Esophagus muscularis mucosa (tissue), 4 donors: Measurements from ENCODE around the gene OTC. TPM values are rescaled to one million over a fixed set of nuclear protein-coding genes. Genes with fewer than 3 reads are reported as not detected.

Experiments used
- DNase-seq: peaks from one replicate; pipeline ENCODE4 v3.0.0-alpha.2; 2017; ENCODE audit errors: extremely low spot score
- H3K27ac ChIP-seq, 4 donors: fragments of 200-600 bp; sonication (generic); replicated peaks in 1 of 4; 1 replicate in 3 of 4; 2 replicates in 1 of 4; pipeline ENCODE4 v1.5.1; 2016 to 2019; ENCODE audit warnings: mild to moderate bottlenecking in 1 of 4
- H3K27me3 ChIP-seq, 4 donors: fragments of 200-600 bp; sonication (generic); one replicate each; pipeline versions ENCODE4 v1.5.1 to v1.6.0; 2016 to 2019
- H3K36me3 ChIP-seq, 4 donors: fragments of 200-600 bp; sonication (generic); one replicate each; pipeline ENCODE4 v1.5.1; 2016 to 2019
- H3K4me1 ChIP-seq, 4 donors: fragments of 200-600 bp; sonication (generic); one replicate each; pipeline ENCODE4 v1.5.1; 2016 to 2019
- H3K4me3 ChIP-seq, 4 donors: fragments of 200-600 bp; sonication (generic); 1 replicate in 2 of 4; 2 replicates in 2 of 4; pipeline ENCODE4 v1.5.1; 2016 to 2019; ENCODE audit warnings: mild to moderate bottlenecking in 4 of 4, moderate library complexity in 1 of 4
- H3K9me3 ChIP-seq, 4 donors: fragments of 200-600 bp; sonication (generic); 1 replicate in 3 of 4; 2 replicates in 1 of 4; pipeline ENCODE4 v1.5.1; 2016 to 2019
- CTCF ChIP-seq, 3 experiments: fragments of 200-600 bp in 2 of 3; fragments of 450-650 bp in 1 of 3; sonication (generic) in 2 of 3; IDR thresholded peaks; one replicate each; pipeline ENCODE4 v1.5.1; 2017 to 2019; ENCODE audit warnings: antibody characterized with exemption in 3 of 3, mild to moderate bottlenecking in 2 of 3, moderate library complexity in 1 of 3
- EP300 ChIP-seq: sonication (generic); formaldehyde crosslinking; IDR thresholded peaks from one replicate; pipeline ENCODE4 v1.6.1; 2017; ENCODE audit warnings: antibody characterized with exemption
- POLR2A ChIP-seq: fragments of 450-650 bp; IDR thresholded peaks from one replicate; pipeline ENCODE4 v1.6.1; 2017; ENCODE audit warnings: antibody characterized with exemption, moderate library complexity, mild to moderate bottlenecking, low read depth
- POLR2AphosphoS5 ChIP-seq, 2 donors: sonication (generic); formaldehyde crosslinking; IDR thresholded peaks; one replicate each; pipeline ENCODE4 v1.6.1; 2017; ENCODE audit warnings: antibody characterized with exemption in 2 of 2
- WGBS: methylation state at CpG from one replicate; pipeline ENCODE4 v1.1.5; 2018; 5-methylcytosine and 5-hydroxymethylcytosine counted together
- intact Hi-C: fragments of 100-400 bp; cut with DNase I; formaldehyde crosslinking; loops from one replicate; pipeline ENCODE4 v1.15.1; 2023
- total RNA-seq, 4 donors: library from RNA; depleted of rRNA; stranded (reverse); fragments of >200 nt; gene quantifications; one replicate each; pipeline versions ENCODE4 v1.1.0 to v1.2.1, GENCODE V29; 2016

The OTC gene
- total RNA-seq, 4 donors from 2014 or later: 0.23 to 0.42 (median 0.33) TPM; not detected in 1

GRCh38 chrX:38409289-38409688, 56.9 kb downstream of the OTC start:
- no peak for DNase-seq
- Histone ChIP-seq H3K9me3 (no peaks in the 10 kb centered on the region), H3K27me3 (no peaks in the 10 kb centered on the region), H3K36me3 (no peaks in the 10 kb centered on the region), H3K4me1 (no peaks in the 10 kb centered on the region), H3K27ac (no peak overlapping the region), H3K4me3 (no peak overlapping the region)
- intact Hi-C loops: no loop called here
- TF ChIP-seq CTCF (IDR thresholded peaks at IDR 0.05): no peak
- TF ChIP-seq EP300: no peak
- no peak for TF ChIP-seq POLR2A
- no peak for TF ChIP-seq POLR2AphosphoS5 (IDR thresholded peaks at IDR 0.05)

DNA sequence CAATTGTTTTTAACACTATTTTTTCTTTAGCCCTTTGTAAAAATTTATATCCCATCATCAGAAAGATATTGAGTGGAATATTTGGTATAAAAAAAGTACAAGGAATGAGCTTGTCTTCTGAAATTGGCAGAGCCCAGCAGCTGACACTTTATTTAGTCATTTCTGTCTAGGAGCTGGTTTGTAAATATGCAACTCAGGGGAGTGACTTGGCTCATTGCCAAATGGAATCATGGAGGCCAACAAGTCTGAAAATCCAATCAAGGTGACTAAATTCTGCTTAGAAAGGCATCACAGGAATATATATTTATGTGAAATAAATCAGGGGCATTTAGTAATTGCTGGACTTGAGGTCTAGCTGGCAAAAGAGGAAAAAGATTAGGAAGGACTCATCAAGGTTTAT, 74.4 kb downstream of the OTC start:
- H3K4me3 ChIP-seq: no peak overlapping the region
- intact Hi-C loops: no loop called here
- peaks cover 0 to 6% (median 0%) of the 10 kb centered on the region in 4 donors for H3K27me3 ChIP-seq
- no peak for DNase-seq
- H3K4me1 ChIP-seq: no peaks in the 10 kb centered on the region
- no peak overlapping the region for H3K27ac ChIP-seq
- TF ChIP-seq EP300 (no peak), POLR2A (no peak), CTCF (IDR thresholded peaks at IDR 0.05) (no peak), POLR2AphosphoS5 (IDR thresholded peaks at IDR 0.05) (no peak)
- H3K36me3 ChIP-seq: no peaks in the 10 kb centered on the region
- no peaks in the 10 kb centered on the region for H3K9me3 ChIP-seq

DNA sequence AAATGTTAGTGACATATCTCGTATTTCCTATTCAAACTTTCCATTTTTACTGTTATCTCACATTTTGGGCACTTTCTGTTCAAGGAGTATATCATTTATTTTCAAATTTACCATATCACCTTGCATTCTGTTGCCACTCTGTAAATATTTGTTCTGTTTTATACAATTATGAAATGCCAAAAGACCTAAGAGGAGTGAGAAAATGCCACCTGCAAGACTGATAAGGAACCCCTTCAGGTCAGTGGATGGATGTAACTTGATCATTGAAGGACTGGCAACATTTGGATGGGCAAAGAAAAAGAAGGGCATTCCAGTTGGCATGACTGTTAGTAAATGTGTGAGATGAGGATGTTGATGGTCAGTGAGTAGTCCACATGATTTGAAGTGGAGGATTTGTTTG, 79.1 kb downstream of the OTC start:
- intact Hi-C loops: no loop called here
- TF ChIP-seq EP300 (no peak), POLR2A (no peak)
- H3K27ac ChIP-seq: no peak overlapping the region
- no peaks in the 10 kb centered on the region for H3K36me3 ChIP-seq
- DNase-seq: no peak
- H3K27me3 ChIP-seq: peaks cover 0 to 4% (median 0%) of the 10 kb centered on the region in 4 donors
- no peaks in the 10 kb centered on the region for H3K9me3 ChIP-seq
- H3K4me3 ChIP-seq: no peak overlapping the region
- H3K4me1 ChIP-seq: no peaks in the 10 kb centered on the region
- 82% methylated on average over 1 of the region's 1 CpG for WGBS

- Histone ChIP-seq H3K4me1 (no peaks in the 10 kb centered on the region), H3K36me3 (no peaks in the 10 kb centered on the region), H3K27me3 (peaks cover 0 to 4% (median 0%) of the 10 kb centered on the region in 4 donors), H3K9me3 (no peaks in the 10 kb centered on the region), H3K4me3 (no peak overlapping the region), H3K27ac (no peak overlapping the region)
- TF ChIP-seq CTCF (IDR thresholded peaks at IDR 0.05): no peak
- no peak for TF ChIP-seq EP300
- no peak for TF ChIP-seq POLR2AphosphoS5 (IDR thresholded peaks at IDR 0.05)
- TF ChIP-seq POLR2A: no peak
- no peak for DNase-seq
- intact Hi-C loops: no loop called here
- WGBS: 100% methylated on average over 1 of the region's 1 CpG
Measured at GRCh38 chrX:38435130-38435529, 82.7 kb downstream of the OTC start.

- TF ChIP-seq EP300 (no peak), POLR2A (no peak), CTCF (IDR thresholded peaks at IDR 0.05) (no peak), POLR2AphosphoS5 (IDR thresholded peaks at IDR 0.05) (no peak)
- Histone ChIP-seq H3K27me3 (peaks cover 0 to 3% (median 0%) of the 10 kb centered on the region in 4 donors), H3K9me3 (no peaks in the 10 kb centered on the region), H3K4me3 (no peak overlapping the region), H3K36me3 (no peaks in the 10 kb centered on the region), H3K27ac (no peak overlapping the region), H3K4me1 (no peaks in the 10 kb centered on the region)
- 50% methylated on average over 2 of the region's 2 CpGs for WGBS
- no peak for DNase-seq
- intact Hi-C loops: no loop called here
Measured at GRCh38 chrX:38437093-38437492, 84.7 kb downstream of the OTC start.
